Choroid plexus epithelial cell (primary cell): Measurements from ENCODE around the gene SLC8B1.

ENCODE experiments used
- DNase-seq: peaks from one replicate; pipeline ENCODE4 v3.0.0-alpha.2; 2010; ENCODE audit warnings: low read depth
- H3K4me3 ChIP-seq: 2 replicates; pipeline ENCODE4 v1.5.1; 2011; ENCODE audit warnings: low read depth, mild to moderate bottlenecking, control low read depth, low read length, moderate library complexity
- TF ChIP-seq, protein P1 (sequence below): conservative IDR thresholded peaks from 2 replicates; pipeline ENCODE4 v1.5.1; 2011; ENCODE audit warnings: low read depth, mild to moderate bottlenecking, control low read depth, inconsistent platforms, low read length, moderate library complexity

Gene SLC8B1

DNA sequence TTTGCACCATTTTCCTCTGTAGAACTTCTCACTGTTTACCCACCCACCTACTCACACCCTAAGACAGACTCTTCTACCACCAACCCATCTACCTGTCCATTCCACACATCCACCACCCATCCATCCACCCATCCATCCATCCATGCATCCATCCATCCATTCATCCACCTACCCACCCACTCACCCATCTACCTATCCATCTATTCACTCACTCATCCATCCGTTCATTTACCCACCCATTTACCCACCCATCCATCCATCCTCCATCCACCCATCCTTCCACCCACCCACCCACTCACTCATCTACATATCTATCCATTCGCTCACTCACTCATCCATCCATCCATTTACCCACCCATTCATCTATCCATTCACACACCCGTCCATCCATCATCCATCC, 38.5 kb upstream of the SLC8B1 start:
- no peak for DNase-seq
- TF ChIP-seq, protein P1, sequence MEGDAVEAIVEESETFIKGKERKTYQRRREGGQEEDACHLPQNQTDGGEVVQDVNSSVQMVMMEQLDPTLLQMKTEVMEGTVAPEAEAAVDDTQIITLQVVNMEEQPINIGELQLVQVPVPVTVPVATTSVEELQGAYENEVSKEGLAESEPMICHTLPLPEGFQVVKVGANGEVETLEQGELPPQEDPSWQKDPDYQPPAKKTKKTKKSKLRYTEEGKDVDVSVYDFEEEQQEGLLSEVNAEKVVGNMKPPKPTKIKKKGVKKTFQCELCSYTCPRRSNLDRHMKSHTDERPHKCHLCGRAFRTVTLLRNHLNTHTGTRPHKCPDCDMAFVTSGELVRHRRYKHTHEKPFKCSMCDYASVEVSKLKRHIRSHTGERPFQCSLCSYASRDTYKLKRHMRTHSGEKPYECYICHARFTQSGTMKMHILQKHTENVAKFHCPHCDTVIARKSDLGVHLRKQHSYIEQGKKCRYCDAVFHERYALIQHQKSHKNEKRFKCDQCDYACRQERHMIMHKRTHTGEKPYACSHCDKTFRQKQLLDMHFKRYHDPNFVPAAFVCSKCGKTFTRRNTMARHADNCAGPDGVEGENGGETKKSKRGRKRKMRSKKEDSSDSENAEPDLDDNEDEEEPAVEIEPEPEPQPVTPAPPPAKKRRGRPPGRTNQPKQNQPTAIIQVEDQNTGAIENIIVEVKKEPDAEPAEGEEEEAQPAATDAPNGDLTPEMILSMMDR: no peak
- no peak overlapping the region for H3K4me3 ChIP-seq

DNA sequence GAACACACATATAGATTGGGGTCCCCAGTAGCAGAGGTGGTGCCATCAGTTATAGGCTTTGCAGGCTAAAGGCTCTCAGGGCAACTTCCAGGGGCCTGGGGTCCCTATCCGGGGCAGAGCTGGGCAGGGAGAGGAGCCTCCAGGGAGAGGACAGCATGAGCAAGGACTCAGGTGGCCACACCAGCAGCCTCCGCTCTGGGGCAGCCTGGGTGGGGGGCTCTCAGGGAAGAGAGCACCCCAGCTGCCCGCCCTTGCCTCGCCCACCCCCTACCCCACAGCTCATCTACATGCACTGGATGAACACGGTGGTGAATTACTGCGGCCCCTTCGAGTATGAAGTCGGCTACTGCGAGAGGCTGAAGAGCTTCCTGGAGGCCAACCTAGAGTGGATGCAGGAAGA, 37.5 kb upstream of the SLC8B1 start:
- no peak for DNase-seq
- H3K4me3 ChIP-seq: no peak overlapping the region
- TF ChIP-seq, protein P1: no peak

DNA sequence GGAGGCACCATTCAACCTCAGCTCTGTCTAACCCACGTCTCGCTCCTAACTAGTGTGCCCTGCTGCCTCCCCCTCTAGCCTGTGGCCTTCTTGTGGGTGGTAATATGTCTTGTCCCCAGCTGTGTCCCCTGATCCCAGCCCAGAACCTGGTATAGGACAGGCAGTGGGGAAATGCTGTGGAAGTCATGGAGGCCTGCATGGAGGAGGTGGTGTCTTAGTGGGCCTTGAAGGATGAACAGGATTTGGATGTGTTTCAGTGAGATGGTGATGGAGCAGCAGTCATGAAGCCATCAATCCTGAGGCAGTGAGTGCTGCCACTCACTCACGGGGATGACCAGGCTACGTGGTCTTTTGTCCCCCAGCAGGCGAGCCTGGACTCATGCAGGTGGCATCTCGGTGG, 36.9 kb upstream of the SLC8B1 start:
- TF ChIP-seq, protein P1: no peak
- no peak for DNase-seq
- H3K4me3 ChIP-seq: no peak overlapping the region

DNA sequence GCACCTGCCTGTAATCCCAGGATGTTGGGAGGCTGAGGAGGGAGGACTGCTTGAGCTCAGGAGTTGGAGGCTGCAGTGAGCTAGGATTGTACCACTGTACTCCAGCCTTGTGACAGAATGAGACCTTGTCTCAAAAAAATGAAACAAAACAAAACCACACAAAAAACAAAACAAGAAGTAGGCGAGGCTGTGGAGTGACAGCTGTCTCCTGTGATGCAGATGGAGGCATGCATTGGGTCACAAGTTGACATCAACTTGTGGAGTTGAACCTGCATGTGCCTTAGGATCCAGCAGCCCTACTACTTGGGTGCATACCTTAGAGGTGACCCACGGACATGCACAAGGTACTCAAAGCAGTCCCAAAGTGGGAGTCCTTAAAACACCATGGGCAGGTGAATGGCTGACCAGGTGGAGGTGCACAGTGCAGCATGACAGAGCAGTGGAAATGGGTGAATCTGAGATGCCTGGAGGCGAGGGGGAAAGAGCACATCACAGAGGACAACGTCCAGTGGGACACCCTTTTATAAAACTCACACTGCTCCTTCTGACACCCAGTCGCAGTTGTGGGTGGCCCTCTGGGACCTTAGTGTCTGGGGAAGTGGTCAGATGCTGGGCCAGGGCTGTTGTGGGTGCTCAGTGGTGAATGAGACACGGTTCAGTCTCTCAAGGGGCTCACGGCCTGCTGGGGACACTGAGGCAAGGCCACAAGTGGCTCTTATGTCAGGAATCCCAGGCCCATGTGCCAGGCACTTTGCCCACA, 36.2 kb upstream of the SLC8B1 start:
- H3K4me3 ChIP-seq: no peak overlapping the region
- DNase-seq: no peak
- TF ChIP-seq, protein P1: no peak

DNA sequence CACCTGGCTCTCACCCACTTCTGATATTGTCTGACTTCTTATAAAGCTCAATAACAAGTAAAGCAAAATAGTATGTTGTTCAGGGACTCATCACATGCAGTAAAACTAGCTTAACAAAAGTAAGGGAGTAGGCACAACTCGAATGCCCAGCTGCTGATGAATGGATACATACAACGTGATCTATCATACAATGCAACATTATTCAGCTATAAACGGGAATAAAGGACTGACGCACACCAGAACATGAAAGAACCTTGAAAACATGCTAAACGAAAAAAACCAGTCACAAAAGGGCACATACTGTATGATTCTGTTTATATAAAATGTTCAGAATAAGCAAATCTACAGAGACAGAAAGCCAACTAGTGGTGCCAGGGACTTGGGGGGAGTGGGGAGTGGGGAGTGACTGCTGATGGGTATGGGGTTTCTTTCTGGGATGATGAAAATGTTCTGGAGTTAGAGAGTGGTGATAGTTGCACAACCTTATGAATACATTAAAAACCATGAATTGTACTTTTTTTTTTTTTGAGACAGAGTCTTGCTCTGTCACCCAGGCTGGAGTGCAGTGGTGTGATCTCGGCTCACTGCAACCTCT, 34.6 kb upstream of the SLC8B1 start:
- no peak overlapping the region for H3K4me3 ChIP-seq
- DNase-seq: no peak
- TF ChIP-seq, protein P1: no peak

DNA sequence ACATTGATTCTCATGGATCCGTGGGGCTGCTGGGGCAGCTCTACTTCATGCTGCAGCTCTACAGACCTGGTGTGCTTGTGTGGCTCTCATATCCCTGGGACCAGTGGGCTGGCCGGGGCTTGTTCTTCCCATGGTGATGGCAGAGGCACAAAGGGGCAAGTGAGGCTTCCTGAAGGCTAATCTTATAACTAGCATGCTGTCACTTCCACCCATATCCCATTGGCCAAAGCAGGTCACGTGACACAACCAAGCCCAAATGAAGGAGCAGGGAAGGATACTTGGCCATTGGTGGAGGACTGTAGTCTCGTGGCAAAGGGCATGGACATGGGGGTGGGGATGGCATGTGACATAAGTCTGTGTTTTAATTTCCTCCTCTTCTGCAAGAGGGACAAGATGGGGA, 33.4 kb upstream of the SLC8B1 start:
- TF ChIP-seq, protein P1: no peak
- no peak for DNase-seq
- no peak overlapping the region for H3K4me3 ChIP-seq

DNA sequence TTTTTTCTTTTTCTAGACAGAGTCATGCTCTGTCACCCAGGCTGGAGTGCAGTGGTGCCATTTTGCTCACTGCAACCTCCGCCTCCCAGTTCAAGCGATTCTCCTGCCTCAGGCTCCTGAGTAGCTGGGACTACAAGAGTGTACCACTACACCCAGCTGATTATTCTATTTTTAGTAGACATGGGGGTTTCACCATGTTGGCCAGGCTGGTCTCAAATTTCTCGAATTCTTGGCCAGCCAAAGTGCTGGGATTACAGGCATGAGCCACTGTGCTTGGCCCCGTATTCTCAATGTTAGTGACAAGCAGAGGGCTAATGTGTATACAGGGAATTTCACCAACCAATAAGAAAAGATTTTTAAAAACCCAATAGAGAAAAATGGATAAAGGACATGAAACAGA, 31.9 kb upstream of the SLC8B1 start:
- DNase-seq: no peak
- TF ChIP-seq, protein P1: no peak
- H3K4me3 ChIP-seq: no peak overlapping the region
